Mucosa of descending colon (tissue), 3 donors: ENCODE measurements around the gene SCRG1. TPM values are rescaled to one million over a fixed set of nuclear protein-coding genes. Genes with fewer than 3 reads are reported as not detected.

Experiments used
- ATAC-seq: fragments of 200-7000 bp; cut with Tn5 transposase; one replicate; pipeline ENCODE4 v1.9.1; 2020; ENCODE audit warnings: mild to moderate bottlenecking, moderate library complexity
- DNase-seq, 3 donors: peaks; one replicate each; pipeline ENCODE4 v3.0.0-alpha.2; 2020
- H3K36me3 ChIP-seq: fragments of 200-600 bp; one replicate; pipeline ENCODE4 v1.8.0; 2021; ENCODE audit warnings: low read depth, mild to moderate bottlenecking
- H3K4me1 ChIP-seq: fragments of 200-600 bp; one replicate; pipeline ENCODE4 v1.8.0; 2021; ENCODE audit warnings: low read depth, mild to moderate bottlenecking
- H3K4me3 ChIP-seq: fragments of 200-600 bp; one replicate; pipeline ENCODE4 v1.8.0; 2021; ENCODE audit warnings: mild to moderate bottlenecking
- H3K9me3 ChIP-seq: fragments of 200-600 bp; one replicate; pipeline ENCODE4 v1.8.0; 2021; ENCODE audit warnings: mild to moderate bottlenecking
- intact Hi-C, 2 donors: fragments of 100-400 bp; cut with DNase I in 1 of 2; cut with micrococcal nuclease in 1 of 2; formaldehyde crosslinking; loops; one replicate each; pipeline versions ENCODE4 v1.11.0 to v1.11.1; 2022; cut with DNase I, micrococcal nuclease
- total RNA-seq, 3 donors: library from RNA; stranded (reverse); fragmentation: NEBNext Ultra II Directional in 2 of 3; extraction: Animal tissue kit (Norgen Biotek cat#: 25700) in 2 of 3; gene quantifications; one replicate each; pipeline versions ENCODE4 v1.2.1 to v1.2.4, GENCODE V29; 2021 to 2023
- TF ChIP-seq, protein P1 (sequence below): fragments of 200-600 bp; IDR thresholded peaks from one replicate; pipeline ENCODE4 v1.8.0; 2022; ENCODE audit warnings: antibody characterized with exemption, mild to moderate bottlenecking
- donor health status: DM: no; HTN: no; CAD: no; lungs with moderate emphysema.
- donor health status: DM: no; HTN: no; CAD: no.
- donor health status: DM: no; HTN: yes; CAD: no.

The SCRG1 gene
- total RNA-seq, 3 donors from 2014 or later, result 0.06 to 3.4 (median 0.41) TPM

- no peaks in the 10 kb centered on the region for H3K9me3 ChIP-seq
- H3K4me3 ChIP-seq, result no peak overlapping the region
- ATAC-seq (no peak), DNase-seq (no peak)
- intact Hi-C loops, result no loop called here
- no peaks in the 10 kb centered on the region for H3K36me3 ChIP-seq
- TF ChIP-seq, protein P1, sequence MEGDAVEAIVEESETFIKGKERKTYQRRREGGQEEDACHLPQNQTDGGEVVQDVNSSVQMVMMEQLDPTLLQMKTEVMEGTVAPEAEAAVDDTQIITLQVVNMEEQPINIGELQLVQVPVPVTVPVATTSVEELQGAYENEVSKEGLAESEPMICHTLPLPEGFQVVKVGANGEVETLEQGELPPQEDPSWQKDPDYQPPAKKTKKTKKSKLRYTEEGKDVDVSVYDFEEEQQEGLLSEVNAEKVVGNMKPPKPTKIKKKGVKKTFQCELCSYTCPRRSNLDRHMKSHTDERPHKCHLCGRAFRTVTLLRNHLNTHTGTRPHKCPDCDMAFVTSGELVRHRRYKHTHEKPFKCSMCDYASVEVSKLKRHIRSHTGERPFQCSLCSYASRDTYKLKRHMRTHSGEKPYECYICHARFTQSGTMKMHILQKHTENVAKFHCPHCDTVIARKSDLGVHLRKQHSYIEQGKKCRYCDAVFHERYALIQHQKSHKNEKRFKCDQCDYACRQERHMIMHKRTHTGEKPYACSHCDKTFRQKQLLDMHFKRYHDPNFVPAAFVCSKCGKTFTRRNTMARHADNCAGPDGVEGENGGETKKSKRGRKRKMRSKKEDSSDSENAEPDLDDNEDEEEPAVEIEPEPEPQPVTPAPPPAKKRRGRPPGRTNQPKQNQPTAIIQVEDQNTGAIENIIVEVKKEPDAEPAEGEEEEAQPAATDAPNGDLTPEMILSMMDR, result no peak
- H3K4me1 ChIP-seq, result no peaks in the 10 kb centered on the region
Measured at GRCh38 chr4:173381610-173382009, 17.3 kb downstream of the SCRG1 start.

DNA sequence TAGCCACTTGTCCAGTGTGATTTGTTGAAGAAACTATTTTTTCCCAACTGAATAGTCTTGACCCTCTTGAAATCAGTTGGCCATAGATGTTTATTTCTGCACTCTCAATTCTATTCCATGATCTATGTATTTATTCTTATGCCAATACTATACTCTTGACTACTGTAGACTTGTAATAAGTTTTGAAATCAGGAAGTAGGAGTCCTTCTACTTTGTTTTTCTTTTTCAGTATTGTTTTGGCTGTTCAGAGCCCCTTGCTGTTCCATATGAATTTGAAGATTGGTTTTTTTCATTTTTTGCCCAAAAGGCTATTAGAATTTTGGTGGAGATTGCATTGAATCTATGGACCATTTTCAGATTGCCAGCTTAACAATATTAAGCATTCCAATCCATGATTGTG lies 17.9 kb downstream of the SCRG1 start:
- Histone ChIP-seq H3K4me3 (no peak overlapping the region), H3K4me1 (no peaks in the 10 kb centered on the region), H3K36me3 (no peaks in the 10 kb centered on the region), H3K9me3 (no peaks in the 10 kb centered on the region)
- ATAC-seq (no peak), DNase-seq (no peak)
- TF ChIP-seq, protein P1, result no peak
- intact Hi-C loops, result no loop called here

DNA sequence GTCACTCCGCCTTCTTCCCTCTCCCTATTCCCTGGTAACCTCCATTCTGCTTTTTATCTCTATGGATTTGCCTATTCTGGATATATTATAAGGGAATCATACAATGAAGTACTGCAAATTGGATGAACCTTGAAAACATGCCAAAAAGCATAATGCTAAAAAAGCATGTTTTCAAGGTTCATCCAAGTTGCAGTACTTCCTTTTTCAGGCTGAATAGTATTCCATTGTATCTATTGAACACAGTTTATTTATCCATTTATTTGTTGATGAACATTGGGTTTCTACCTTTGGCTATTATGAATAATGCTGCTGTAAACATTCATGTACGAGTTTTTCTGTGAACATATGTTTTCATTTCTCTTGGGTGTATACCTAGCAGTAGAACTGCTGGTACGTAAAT lies 19.0 kb downstream of the SCRG1 start:
- Histone ChIP-seq H3K9me3 (no peaks in the 10 kb centered on the region), H3K36me3 (no peaks in the 10 kb centered on the region), H3K4me3 (no peak overlapping the region), H3K4me1 (no peaks in the 10 kb centered on the region)
- intact Hi-C loops, result no loop called here
- TF ChIP-seq, protein P1, result no peak
- DNase-seq (no peak), ATAC-seq (no peak)

DNA sequence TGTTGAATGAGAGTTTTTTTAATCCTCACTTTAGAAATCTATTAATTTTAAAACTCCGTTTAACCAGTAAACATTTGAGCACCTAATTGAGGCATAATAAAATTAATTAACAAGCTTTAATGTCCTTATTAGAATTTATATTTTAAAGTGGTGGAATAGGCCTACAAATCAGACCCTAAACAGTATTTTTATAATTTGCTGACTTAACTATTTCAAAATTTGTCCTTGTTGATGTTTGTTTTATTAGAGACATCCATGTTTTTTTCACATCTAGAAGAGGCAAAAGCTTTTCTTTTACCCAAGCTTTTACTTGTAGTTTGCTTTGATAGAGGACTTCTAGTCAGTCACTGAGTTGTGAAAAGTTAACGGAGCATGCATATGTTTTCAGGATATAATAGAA lies 24.3 kb downstream of the SCRG1 start:
- no peak for DNase-seq
- no peak for ATAC-seq
- H3K4me1 ChIP-seq, result peaks cover under 1% of the 10 kb centered on the region
- no peaks in the 10 kb centered on the region for H3K9me3 ChIP-seq
- no peaks in the 10 kb centered on the region for H3K36me3 ChIP-seq
- H3K4me3 ChIP-seq, result no peak overlapping the region
- TF ChIP-seq, protein P1, result no peak
- intact Hi-C loops, result no loop called here

DNA sequence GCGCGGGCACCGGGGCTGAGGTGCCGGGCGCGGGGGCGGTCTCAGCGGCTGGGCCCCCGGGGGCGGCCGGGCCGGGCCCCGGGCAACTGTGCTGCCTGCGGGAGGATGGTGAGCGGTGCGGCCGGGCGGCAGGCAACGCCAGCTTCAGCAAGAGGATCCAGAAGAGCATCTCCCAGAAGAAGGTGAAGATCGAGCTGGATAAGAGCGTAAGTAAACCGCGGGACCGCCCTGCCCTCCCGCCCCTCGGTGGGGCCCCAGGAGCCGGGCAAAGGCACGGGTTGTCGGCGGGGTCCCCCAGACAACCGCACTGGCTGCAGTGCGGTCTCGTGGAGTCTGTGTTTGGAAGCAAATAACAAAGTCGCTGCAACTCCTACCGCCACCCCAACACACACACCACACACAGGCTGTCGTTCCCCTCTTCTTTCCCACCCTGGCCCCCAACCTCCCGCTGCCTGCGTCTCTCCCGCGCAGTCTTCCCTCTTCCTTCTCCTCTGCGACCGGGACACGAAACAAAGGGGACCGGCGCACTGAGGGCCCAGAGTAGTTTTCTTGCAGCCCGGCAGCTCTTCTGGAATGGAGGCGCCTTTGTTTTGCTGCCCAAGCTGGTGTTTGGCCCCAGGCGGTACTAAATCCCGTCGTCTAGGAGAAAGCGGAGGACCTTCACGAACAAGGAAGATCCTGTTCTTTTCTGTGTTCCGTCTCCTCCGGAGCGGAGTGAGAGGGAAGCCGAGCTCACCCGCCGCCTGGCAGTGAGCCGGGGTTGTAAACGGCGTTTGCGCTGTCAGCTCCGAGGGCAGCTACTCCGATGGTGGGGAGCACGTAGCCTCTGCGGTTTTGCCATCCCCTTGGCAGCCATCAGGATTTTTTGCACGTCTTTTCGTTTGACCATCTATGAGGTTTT lies 27.4 kb downstream of the SCRG1 start:
- intact Hi-C loops, result no loop called here
- Histone ChIP-seq H3K36me3 (no peaks in the 10 kb centered on the region), H3K4me1 (peaks cover 7% of the 10 kb centered on the region), H3K4me3 (peak overlapping the region; percentile 69), H3K9me3 (no peaks in the 10 kb centered on the region)
- TF ChIP-seq, protein P1, result no peak
- ATAC-seq (peak; percentile 35), DNase-seq (peak; percentile 74 to 80 (median 79))
